COLO829 (cell line): ENCODE data around the gene PHLDB1.
"Not testable (repeated sequence)": the region's sequence is repeated elsewhere in the genome, so short reads cannot be mapped to it uniquely, and the experiment has no call there.

Experiments
- DNase-seq: peaks from one replicate; pipeline ENCODE4 v3.0.0; 2012; ENCODE audit warnings: low spot score

Gene PHLDB1

GRCh38 chr11:118659314-118659952 is 52.0 kb downstream of the PHLDB1 start:
- peak; percentile 80 for DNase-seq

- no peak for DNase-seq
Measured at GRCh38 chr11:118659953-118660680, 52.7 kb downstream of the PHLDB1 start.

DNA sequence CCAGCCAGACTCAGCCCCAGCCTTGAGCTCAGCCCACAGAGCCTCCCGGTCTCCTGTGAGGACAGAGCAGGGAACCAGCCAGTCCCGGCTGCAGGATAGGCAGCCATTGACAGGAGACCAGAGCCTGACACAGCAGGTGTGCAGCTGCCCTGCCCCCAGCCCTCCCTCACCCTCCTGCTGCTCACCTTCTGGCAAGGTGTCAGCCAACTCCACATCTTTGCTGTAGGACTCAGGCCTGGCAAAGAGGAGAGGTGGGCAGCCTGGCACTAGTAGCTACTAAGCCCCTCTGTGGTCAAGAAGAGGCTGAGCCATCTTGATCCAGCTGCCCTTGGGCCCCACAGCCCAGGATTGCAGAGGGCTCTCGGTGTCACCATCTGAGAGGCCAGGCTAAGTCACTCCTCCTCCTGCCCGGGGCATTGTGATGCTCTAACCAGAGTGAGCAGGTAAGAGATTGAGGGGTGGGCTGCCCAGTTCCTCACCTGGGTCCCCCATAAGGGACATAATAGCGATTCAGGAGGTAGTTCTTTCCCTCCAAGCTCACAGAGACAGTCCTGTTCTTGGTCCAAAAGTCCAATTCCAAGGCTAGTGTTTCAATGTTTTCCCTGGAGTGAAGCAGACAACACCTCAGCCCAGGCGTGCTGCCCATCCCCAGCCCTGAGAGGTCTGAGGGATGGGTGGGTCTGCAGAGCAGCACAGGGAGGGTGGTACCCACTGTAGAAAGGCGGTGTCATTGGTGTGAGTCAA is 53.4 kb downstream of the PHLDB1 start:
- DNase-seq, result no peak

GRCh38 chr11:118661425-118662301 is 54.2 kb downstream of the PHLDB1 start:
- no peak for DNase-seq

GRCh38 chr11:118662401-118663271 is 55.2 kb downstream of the PHLDB1 start:
- DNase-seq, result no peak

- no peak for DNase-seq
Measured at GRCh38 chr11:118663381-118663780, 56.0 kb downstream of the PHLDB1 start.

- no peak for DNase-seq
Measured at GRCh38 chr11:118663902-118664301, 56.5 kb downstream of the PHLDB1 start.

- no peak for DNase-seq
Measured at GRCh38 chr11:118666371-118666770, 59.0 kb downstream of the PHLDB1 start.

DNA sequence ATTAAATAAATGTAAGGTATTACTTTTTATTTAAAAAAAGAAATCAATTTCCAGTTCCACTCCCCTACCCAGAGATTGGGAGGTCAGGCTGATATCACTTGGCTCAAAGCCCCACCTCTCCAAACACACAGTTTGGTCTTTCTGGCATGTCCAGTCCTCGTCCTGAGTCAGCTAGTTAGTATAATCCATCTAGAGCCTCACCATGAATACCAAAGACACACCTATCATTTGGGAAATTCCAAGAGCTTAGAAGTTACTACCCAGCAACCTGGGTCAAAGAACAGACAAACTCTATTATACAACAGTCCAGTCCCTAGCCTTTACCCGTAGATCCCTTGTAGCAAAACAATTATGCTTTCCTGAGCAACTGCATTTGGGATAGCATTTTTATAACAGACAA is 62.6 kb downstream of the PHLDB1 start:
- DNase-seq, result no peak

- no peak for DNase-seq
Measured at GRCh38 chr11:118671254-118671653, 63.8 kb downstream of the PHLDB1 start.

DNA sequence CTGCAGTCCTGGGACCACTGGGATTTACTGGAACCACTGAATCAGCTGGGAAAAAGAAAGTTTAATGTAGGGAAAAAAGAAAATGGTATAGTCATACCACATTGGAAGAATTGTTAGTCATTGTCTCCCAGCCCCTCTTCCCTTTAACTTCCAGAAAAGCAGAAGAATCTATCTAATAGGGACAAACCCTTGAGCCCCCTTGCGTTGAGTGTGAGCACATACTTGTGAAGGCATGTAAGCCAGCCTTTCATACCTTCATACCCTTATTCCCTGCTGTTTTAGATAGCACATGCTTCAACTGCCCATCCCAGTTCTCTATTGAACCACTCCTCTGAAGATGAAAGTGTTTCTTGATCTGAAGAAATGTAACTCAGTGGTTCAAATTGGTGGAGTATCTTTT is 65.4 kb downstream of the PHLDB1 start:
- DNase-seq, result no peak

- peak; percentile 66 for DNase-seq
Measured at GRCh38 chr11:118673361-118674081, 66.1 kb downstream of the PHLDB1 start.

DNA sequence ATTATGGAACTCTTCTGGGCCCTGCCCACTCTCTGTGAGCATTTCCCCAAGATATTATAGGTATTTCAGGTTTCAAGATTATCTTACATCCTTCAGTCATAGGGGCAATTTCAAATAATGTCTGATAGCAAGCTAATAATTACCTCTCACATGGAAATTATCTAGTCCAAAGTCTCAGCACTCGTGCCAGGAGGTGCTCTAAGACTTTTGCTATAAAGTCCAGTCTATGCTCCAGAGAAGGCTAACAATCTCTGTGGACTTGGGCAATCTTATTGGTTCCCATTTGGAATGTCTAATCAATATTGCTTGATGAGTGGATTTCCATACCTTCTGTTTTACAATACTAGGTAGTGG is 66.6 kb downstream of the PHLDB1 start:
- DNase-seq, result no peak

GRCh38 chr11:118677977-118678376 is 70.6 kb downstream of the PHLDB1 start:
- DNase-seq, result no peak

GRCh38 chr11:118678908-118679307 is 71.5 kb downstream of the PHLDB1 start:
- DNase-seq, result not testable (repeated sequence)

DNA sequence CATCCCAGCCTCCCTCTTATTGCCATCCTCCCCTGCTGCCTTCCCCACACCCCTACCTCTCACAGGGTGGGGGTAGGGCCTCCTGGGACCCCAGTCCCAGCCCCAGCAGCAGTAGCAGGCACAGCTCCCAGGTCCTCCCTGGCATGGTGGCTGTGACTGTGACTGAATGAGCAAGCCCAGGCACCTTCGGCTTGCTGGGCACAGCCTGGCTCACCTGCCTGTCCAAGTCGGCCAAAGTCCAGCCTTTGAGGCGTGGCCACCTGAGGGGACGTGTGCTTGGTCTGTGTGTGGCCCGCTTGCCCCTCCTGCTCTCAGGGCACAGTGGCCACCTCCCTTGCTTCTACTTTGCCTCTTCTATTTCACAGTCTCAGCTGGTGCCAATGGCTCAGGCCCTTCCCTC is 72.1 kb downstream of the PHLDB1 start, which contains the start of gene TREH:
TSS of gene TREH (minus strand) at position 168 of the 400 bp plus-strand sequence. CDS start at position 145, 23 bp downstream.
- DNase-seq, result no peak

GRCh38 chr11:118682372-118682771 is 75.0 kb downstream of the PHLDB1 start:
- DNase-seq, result no peak

- not testable (repeated sequence) for DNase-seq
Measured at GRCh38 chr11:118682939-118683338, 75.5 kb downstream of the PHLDB1 start.

- DNase-seq, result no peak
Measured at GRCh38 chr11:118684187-118684586, 76.8 kb downstream of the PHLDB1 start.

- no peak for DNase-seq
Measured at GRCh38 chr11:118687906-118688305, 80.5 kb downstream of the PHLDB1 start.
